ENCODE data around the gene STC2. TPM values are rescaled to one million over a fixed set of nuclear protein-coding genes. Genes with fewer than 3 reads are reported as not detected.

The STC2 gene
- total RNA-seq, 1 experiment from 2014 or later: 224 TPM

DNA sequence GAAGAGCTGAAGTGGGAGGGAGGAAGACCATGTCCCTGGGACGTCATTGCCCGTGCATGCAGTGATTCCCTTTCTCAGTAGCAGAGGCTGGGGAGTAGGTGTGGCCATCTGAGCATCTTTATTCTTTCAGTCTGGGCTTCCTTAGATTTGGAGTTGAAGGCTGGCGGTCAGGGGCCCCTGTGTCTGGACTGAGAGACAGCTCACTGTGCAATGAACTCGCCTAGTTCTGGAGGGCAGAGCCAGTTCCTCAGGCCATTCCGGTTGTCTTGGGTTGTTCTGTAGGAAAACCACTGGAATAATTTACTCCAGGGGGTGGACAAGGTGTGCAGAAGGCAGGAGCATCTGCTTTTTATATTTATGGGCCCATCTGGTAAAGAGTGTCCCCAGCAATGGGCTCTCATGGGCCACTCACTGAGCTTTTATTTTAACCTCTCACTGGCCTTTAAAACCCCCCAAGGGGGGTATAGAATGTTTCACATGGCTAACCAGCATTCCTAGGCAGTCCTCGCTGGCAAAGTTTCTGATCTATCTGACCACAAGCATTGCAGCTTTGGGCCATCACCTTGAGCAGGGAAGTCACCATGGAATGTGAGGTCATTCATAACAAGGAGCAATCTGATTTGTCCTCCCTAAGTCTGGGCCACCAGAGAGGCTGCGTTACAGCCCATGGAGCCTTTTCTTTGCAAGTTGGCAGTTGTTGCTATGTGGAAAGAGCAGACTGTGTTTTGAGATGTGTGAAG is 9.2 kb downstream of the STC2 start:
- intact Hi-C loops (cut with micrococcal nuclease; ENCODE audit: unreplicated experiment): no loop called here
- H3K4me1 ChIP-seq: no peaks in the 10 kb centered on the region
- H3K4me1 Mint-ChIP-seq (ENCODE audit: low read depth, unreplicated experiment): peaks cover 43% of the 10 kb centered on the region
- H3K27ac Mint-ChIP-seq (ENCODE audit: unreplicated experiment): peak overlapping the region; percentile 89
- no TSS peak for BruUV-seq (replicated peaks)
- H3K9me3 Mint-ChIP-seq (ENCODE audit: unreplicated experiment): no peaks in the 10 kb centered on the region
- TF ChIP-seq, protein P1, sequence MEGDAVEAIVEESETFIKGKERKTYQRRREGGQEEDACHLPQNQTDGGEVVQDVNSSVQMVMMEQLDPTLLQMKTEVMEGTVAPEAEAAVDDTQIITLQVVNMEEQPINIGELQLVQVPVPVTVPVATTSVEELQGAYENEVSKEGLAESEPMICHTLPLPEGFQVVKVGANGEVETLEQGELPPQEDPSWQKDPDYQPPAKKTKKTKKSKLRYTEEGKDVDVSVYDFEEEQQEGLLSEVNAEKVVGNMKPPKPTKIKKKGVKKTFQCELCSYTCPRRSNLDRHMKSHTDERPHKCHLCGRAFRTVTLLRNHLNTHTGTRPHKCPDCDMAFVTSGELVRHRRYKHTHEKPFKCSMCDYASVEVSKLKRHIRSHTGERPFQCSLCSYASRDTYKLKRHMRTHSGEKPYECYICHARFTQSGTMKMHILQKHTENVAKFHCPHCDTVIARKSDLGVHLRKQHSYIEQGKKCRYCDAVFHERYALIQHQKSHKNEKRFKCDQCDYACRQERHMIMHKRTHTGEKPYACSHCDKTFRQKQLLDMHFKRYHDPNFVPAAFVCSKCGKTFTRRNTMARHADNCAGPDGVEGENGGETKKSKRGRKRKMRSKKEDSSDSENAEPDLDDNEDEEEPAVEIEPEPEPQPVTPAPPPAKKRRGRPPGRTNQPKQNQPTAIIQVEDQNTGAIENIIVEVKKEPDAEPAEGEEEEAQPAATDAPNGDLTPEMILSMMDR (IDR thresholded peaks at IDR 0.05; ENCODE audit: insufficient read depth in 1 of 2, low read depth in 1 of 2, low read length in 1 of 2, severe bottlenecking in 1 of 2, unreplicated experiment in 1 of 2): no peak
- ChIA-PET POLR2A (interaction anchor here (9.8 kb wide), 1 partner anchor 10 kb away, joined by 72 read pairs; the partner anchor contains the start of gene STC2), CTCF (interaction anchor here (0.8 kb wide), 1 partner anchor 13 kb away, joined by 3 read pairs; no protein-coding TSS in a partner anchor)
- no peaks in the 10 kb centered on the region for H3K27me3 ChIP-seq (replicated peaks; ENCODE audit: control insufficient read depth, insufficient read depth, low read length)
- peaks cover 16% of the 10 kb centered on the region for H3K36me3 ChIP-seq (ENCODE audit: control insufficient read depth, insufficient read depth, low read length)
- peaks cover 100% of the 10 kb centered on the region for H3K36me3 Mint-ChIP-seq (ENCODE audit: insufficient read depth, unreplicated experiment)
- H3K4me3 Mint-ChIP-seq (ENCODE audit: unreplicated experiment): peak overlapping the region; percentile 28
- no peaks in the 10 kb centered on the region for H3K9me3 ChIP-seq
- no peaks in the 10 kb centered on the region for H3K27me3 Mint-ChIP-seq (ENCODE audit: insufficient read depth, unreplicated experiment)
- no peak overlapping the region for H3K4me3 ChIP-seq (ENCODE audit: low read depth, low read length)
- DNase-seq: peak in 1 of 2 experiments; percentile 21

DNA sequence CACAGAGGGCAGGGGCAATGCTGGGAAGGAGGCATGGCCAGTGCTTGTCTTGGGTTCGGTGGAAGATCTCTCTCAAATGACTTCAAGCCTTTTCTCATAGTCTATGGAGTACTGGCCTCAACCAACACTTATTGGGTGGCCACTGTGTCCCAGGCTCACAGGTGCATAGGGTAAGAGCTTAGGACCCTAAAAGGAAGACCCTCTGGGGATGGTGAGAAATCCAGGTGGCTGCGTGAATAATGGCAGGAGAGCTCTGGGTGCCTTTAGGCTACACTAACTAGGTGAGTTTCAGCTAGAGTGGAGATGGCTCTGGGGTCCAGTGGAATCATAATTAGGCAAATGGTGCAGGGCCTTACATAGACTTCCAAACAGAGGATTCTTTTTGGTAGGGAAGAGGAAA is 9.9 kb downstream of the STC2 start:
- Histone ChIP-seq H3K9me3 (no peaks in the 10 kb centered on the region), H3K4me1 (no peaks in the 10 kb centered on the region), H3K27me3 (replicated peaks; ENCODE audit: control insufficient read depth, insufficient read depth, low read length) (no peaks in the 10 kb centered on the region), H3K4me3 (ENCODE audit: low read depth, low read length) (no peak overlapping the region), H3K36me3 (ENCODE audit: control insufficient read depth, insufficient read depth, low read length) (peaks cover 14% of the 10 kb centered on the region)
- no peaks in the 10 kb centered on the region for H3K27me3 Mint-ChIP-seq (ENCODE audit: insufficient read depth, unreplicated experiment)
- peaks cover 100% of the 10 kb centered on the region for H3K36me3 Mint-ChIP-seq (ENCODE audit: insufficient read depth, unreplicated experiment)
- DNase-seq: peak in 1 of 2 experiments; percentile 21
- peak overlapping the region; percentile 89 for H3K27ac Mint-ChIP-seq (ENCODE audit: unreplicated experiment)
- intact Hi-C loops (cut with micrococcal nuclease; ENCODE audit: unreplicated experiment): no loop called here
- ChIA-PET POLR2A (interaction anchor here (9.8 kb wide), 1 partner anchor 10 kb away, joined by 72 read pairs; the partner anchor contains the start of gene STC2), CTCF (interaction anchor here (0.8 to 1.6 kb wide), 2 partner anchors 14 to 24 kb away, joined by 3 to 6 read pairs; no protein-coding TSS in a partner anchor)
- no TSS peak for BruUV-seq (replicated peaks)
- TF ChIP-seq, protein P1 (IDR thresholded peaks at IDR 0.05; ENCODE audit: insufficient read depth in 1 of 2, low read depth in 1 of 2, low read length in 1 of 2, severe bottlenecking in 1 of 2, unreplicated experiment in 1 of 2): no peak
- peaks cover 37% of the 10 kb centered on the region for H3K4me1 Mint-ChIP-seq (ENCODE audit: low read depth, unreplicated experiment)
- H3K4me3 Mint-ChIP-seq (ENCODE audit: unreplicated experiment): no peak overlapping the region
- no peaks in the 10 kb centered on the region for H3K9me3 Mint-ChIP-seq (ENCODE audit: unreplicated experiment)

DNA sequence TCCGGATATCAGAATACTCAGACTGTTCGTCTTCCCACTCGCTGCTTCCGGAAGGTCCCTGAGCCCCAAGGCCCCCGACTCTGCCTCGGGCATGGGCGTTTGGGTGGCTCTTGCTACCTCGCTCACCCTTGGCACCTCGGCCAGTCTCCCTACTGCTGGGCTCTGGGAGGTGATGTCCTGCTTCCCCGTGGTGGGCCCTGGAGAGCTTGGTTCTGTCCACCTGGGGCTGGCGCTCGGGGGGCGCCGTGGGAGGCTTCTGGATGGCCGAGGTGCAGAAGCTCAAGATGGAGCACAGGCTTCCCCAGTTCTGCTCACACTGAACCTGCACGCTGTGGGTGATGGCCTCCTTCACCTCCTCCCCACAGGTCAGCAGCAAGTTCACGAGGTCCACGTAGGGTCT is 10.4 kb downstream of the STC2 start:
- H3K4me1 Mint-ChIP-seq (ENCODE audit: low read depth, unreplicated experiment): peaks cover 37% of the 10 kb centered on the region
- intact Hi-C loops (cut with micrococcal nuclease; ENCODE audit: unreplicated experiment): no loop called here
- peaks cover 100% of the 10 kb centered on the region for H3K36me3 Mint-ChIP-seq (ENCODE audit: insufficient read depth, unreplicated experiment)
- H3K27me3 Mint-ChIP-seq (ENCODE audit: insufficient read depth, unreplicated experiment): no peaks in the 10 kb centered on the region
- H3K27ac Mint-ChIP-seq (ENCODE audit: unreplicated experiment): peak overlapping the region; percentile 89
- no peaks in the 10 kb centered on the region for H3K4me1 ChIP-seq
- no peaks in the 10 kb centered on the region for H3K27me3 ChIP-seq (replicated peaks; ENCODE audit: control insufficient read depth, insufficient read depth, low read length)
- CTCF ChIA-PET: interaction anchor here (1.6 kb wide), 1 partner anchor 24 kb away, joined by 6 read pairs; no protein-coding TSS in a partner anchor
- no peaks in the 10 kb centered on the region for H3K9me3 ChIP-seq
- H3K4me3 Mint-ChIP-seq (ENCODE audit: unreplicated experiment): no peak overlapping the region
- TF ChIP-seq, protein P1 (IDR thresholded peaks at IDR 0.05; ENCODE audit: insufficient read depth in 1 of 2, low read depth in 1 of 2, low read length in 1 of 2, severe bottlenecking in 1 of 2, unreplicated experiment in 1 of 2): no peak
- peak in 1 of 2 experiments; percentile 31 for DNase-seq
- H3K4me3 ChIP-seq (ENCODE audit: low read depth, low read length): no peak overlapping the region
- no peaks in the 10 kb centered on the region for H3K9me3 Mint-ChIP-seq (ENCODE audit: unreplicated experiment)
- no TSS peak for BruUV-seq (replicated peaks)
- POLR2A ChIA-PET: interaction anchor here (9.8 kb wide), 1 partner anchor 11 kb away, joined by 72 read pairs; the partner anchor contains the start of gene STC2
- peaks cover 14% of the 10 kb centered on the region for H3K36me3 ChIP-seq (ENCODE audit: control insufficient read depth, insufficient read depth, low read length)

Data from Caco-2 (cell line).